K562 (cell line): ENCODE data around the gene CLIC1. TPM values are rescaled to one million over a fixed set of nuclear protein-coding genes. Genes with fewer than 3 reads are reported as not detected.

Experiments
- ATAC-seq: fragments of 200-7000 bp; cut with Tn5 transposase; 3 replicates; pipeline ENCODE4 v1.9.1; 2020; ENCODE audit warnings: moderate library complexity
- BruUV-seq: library from RNA; stranded (reverse); fragments of 400-500 nt; replicated peaks from 2 replicates; lab custom pipeline; 2021; lab: Mats Ljungman, UMichigan
- CTCF ChIA-PET: fragments of 300-600 bp; formaldehyde crosslinking; extraction: SDS; loops from one replicate; lab custom pipeline; 2021; ENCODE audit warnings: low intra/inter-chr PET ratio; lab: Yijun Ruan, JAX
- POLR2A ChIA-PET: fragments of 300-600, 350-650 bp; sonication (Branson Sonifier 250); formaldehyde crosslinking; extraction: SDS; loops from one replicate; lab custom pipeline; 2021; ENCODE audit warnings: antibody characterized with exemption, inconsistent platforms; lab: Yijun Ruan, JAX
- DNase-seq, 4 experiments: peaks; one replicate each; pipeline versions ENCODE4 v3.0.0 to v3.0.0-alpha.2; 2011 to 2018; ENCODE audit warnings: low spot score in 3 of 4, mixed read lengths in 3 of 4; ENCODE audit errors: extremely low read depth in 1 of 4
- FAIRE-seq: peaks from 2 replicates; lab custom pipeline; 2011; peaks lifted over from hg19 to GRCh38; lab: Jason Lieb, UNC
- H2AFZ ChIP-seq: 2 replicates; pipeline ENCODE4 v1.6.0; 2011; ENCODE audit warnings: low read depth, low read length, control low read depth, inconsistent platforms
- H3K27ac ChIP-seq: fragments of 200-600 bp; 3 replicates; pipeline ENCODE4 v1.8.0; 2011; ENCODE audit warnings: low read depth, mild to moderate bottlenecking, control low read depth, inconsistent platforms, low read length, moderate library complexity, mixed read lengths; ENCODE audit errors: extremely low read depth
- H3K27me3 ChIP-seq, 2 experiments: fragments of 300-600 bp in 1 of 2; 2 replicates in 1 of 2; 3 replicates in 1 of 2; pipeline versions ENCODE4 v1.6.0 to v1.8.0; 2011; ENCODE audit warnings: inconsistent platforms in 2 of 2, low read length in 2 of 2, mild to moderate bottlenecking in 1 of 2, mixed read lengths in 1 of 2, moderate library complexity in 1 of 2; ENCODE audit not compliant: control insufficient read depth in 2 of 2, insufficient read depth in 2 of 2
- H3K36me3 ChIP-seq: fragments of 300-600 bp; 3 replicates; pipeline ENCODE4 v1.8.0; 2011; ENCODE audit warnings: mild to moderate bottlenecking, low read length, inconsistent platforms; ENCODE audit not compliant: control insufficient read depth, insufficient read depth
- H3K4me1 ChIP-seq, 2 experiments: fragments of 200-600 bp in 1 of 2; replicated peaks in 1 of 2; 2 replicates in 1 of 2; 3 replicates in 1 of 2; pipeline versions ENCODE4 v1.5.1 to v1.8.0; 2011; ENCODE audit warnings: inconsistent platforms in 2 of 2, low read length in 2 of 2, mild to moderate bottlenecking in 1 of 2, mixed read lengths in 1 of 2, moderate library complexity in 1 of 2; ENCODE audit not compliant: control insufficient read depth in 2 of 2, insufficient read depth in 2 of 2
- H3K4me2 ChIP-seq: 2 replicates; pipeline ENCODE4 v1.6.1; 2011; ENCODE audit warnings: low read length, control low read depth, inconsistent platforms, mixed read lengths; ENCODE audit not compliant: insufficient read depth
- H3K4me3 ChIP-seq: fragments of 200-600 bp; sonication (generic), shearing (Covaris generic); 2 replicates; pipeline ENCODE4 v1.5.1; 2016; ENCODE audit warnings: control low read depth, inconsistent platforms
- H3K79me2 ChIP-seq: fragments of 200-600 bp; 3 replicates; pipeline ENCODE4 v1.8.0; 2011; ENCODE audit warnings: low read length, inconsistent platforms; ENCODE audit not compliant: control insufficient read depth, insufficient read depth
- H3K9ac ChIP-seq, 2 experiments: 2 replicates each; pipeline versions ENCODE4 v1.6.0 to v1.6.1; 2011; ENCODE audit warnings: low read depth in 2 of 2, low read length in 2 of 2, control low read depth in 1 of 2, inconsistent platforms in 1 of 2, mild to moderate bottlenecking in 1 of 2, mixed read lengths in 1 of 2; ENCODE audit not compliant: insufficient read depth in 1 of 2
- H3K9me1 ChIP-seq: one replicate; pipeline ENCODE4 v1.6.0; 2011; ENCODE audit warnings: inconsistent platforms, mild to moderate bottlenecking, low read length, moderate library complexity; ENCODE audit not compliant: control insufficient read depth, insufficient read depth
- H3K9me3 ChIP-seq: replicated peaks from 2 replicates; pipeline ENCODE4 v1.5.1; 2011; ENCODE audit warnings: low read depth, low read length, inconsistent platforms; ENCODE audit not compliant: control insufficient read depth, insufficient read depth
- H4K20me1 ChIP-seq: replicated peaks from 2 replicates; pipeline ENCODE4 v1.6.1; 2011; ENCODE audit warnings: low read length, inconsistent platforms, mixed read lengths; ENCODE audit not compliant: control insufficient read depth, insufficient read depth
- E2F6 ChIP-seq, 2 experiments: IDR thresholded peaks; 2 replicates each; pipeline ENCODE4 v1.6.1; 2011; ENCODE audit warnings: borderline replicate concordance in 1 of 2, control low read depth in 1 of 2, low read depth in 1 of 2, low read length in 1 of 2, mild to moderate bottlenecking in 1 of 2, mixed read lengths in 1 of 2, moderate library complexity in 1 of 2; ENCODE audit not compliant: insufficient read depth in 1 of 2, insufficient read length in 1 of 2, poor library complexity in 1 of 2, severe bottlenecking in 1 of 2; ENCODE audit errors: extremely low read depth in 1 of 2
- KAT7 ChIP-seq: sonication (generic); formaldehyde crosslinking; IDR thresholded peaks from 2 replicates; pipeline ENCODE4 v1.8.0; 2022; ENCODE audit warnings: missing genetic modification reagents, mild to moderate bottlenecking, borderline replicate concordance
- RBFOX2 ChIP-seq: fragments of 200-400 bp; formaldehyde crosslinking; IDR thresholded peaks from 2 replicates; pipeline ENCODE4 v1.6.1; 2017; ENCODE audit warnings: low read depth, mild to moderate bottlenecking, low read length, moderate library complexity
- TFAP4 ChIP-seq: sonication (generic); formaldehyde crosslinking; IDR thresholded peaks from 2 replicates; pipeline ENCODE4 v1.8.0; 2022; ENCODE audit warnings: missing genetic modification reagents, mild to moderate bottlenecking, moderate library complexity, borderline replicate concordance
- ZBTB7A ChIP-seq: IDR thresholded peaks from 2 replicates; pipeline ENCODE4 v1.6.1; 2011; ENCODE audit warnings: low read depth, mild to moderate bottlenecking, low read length, moderate library complexity, borderline replicate concordance; ENCODE audit not compliant: control insufficient read depth
- ZNF740 ChIP-seq, 3 experiments: fragments of 200-800 bp in 1 of 3; sonication (Bioruptor generic) in 1 of 3; sonication (generic) in 1 of 3; formaldehyde crosslinking in 1 of 3; IDR thresholded peaks; 2 replicates each; pipeline versions ENCODE4 v1.6.1 to v1.8.0; 2016 to 2022; ENCODE audit warnings: mild to moderate bottlenecking in 2 of 3, missing compliant biosample characterization in 2 of 3, missing genetic modification characterization in 2 of 3, missing genetic modification reagents in 1 of 3
- WGBS: fragments of 100-300 bp; shearing (Covaris generic); methylation state at CpG from one replicate; pipeline ENCODE4 v1.1.6; 2016; ENCODE audit warnings: low coverage, mixed read lengths; ENCODE audit not compliant: insufficient coverage; ENCODE audit errors: missing lambda C conversion rate; 5-methylcytosine and 5-hydroxymethylcytosine counted together
- in situ Hi-C: fragments of 300-500 bp; cut with MboI; formaldehyde crosslinking; loops from 4 replicates; pipeline ENCODE4 v1.15.0; 2018; ENCODE audit warnings: inconsistent platforms, mixed read lengths
- intact Hi-C: fragments of 100-400 bp; cut with micrococcal nuclease; formaldehyde crosslinking; loops from 2 replicates; pipeline ENCODE4 v1.14.2; 2022
- polyA plus RNA-seq, 8 experiments: library from polyadenylated mRNA; depleted of rRNA in 4 of 8; stranded (reverse) in 5 of 8; unstranded in 3 of 8; fragments of >200 nt; fragmentation: Nextera tagmentation in 2 of 8; fragmentation: Illumina TruSeq in 1 of 8; extraction: Ambion mirVana in 2 of 8; extraction: Trizol in 1 of 8; gene quantifications; 2 replicates each; pipeline versions ENCODE4 v1.2.1 to v1.2.3, GENCODE V29; 2011 to 2014; ENCODE audit warnings: inconsistent platforms in 1 of 8, missing spikeins in 1 of 8
- total RNA-seq, 7 experiments: library from RNA; depleted of rRNA in 6 of 7; stranded (reverse); fragments of >200 nt in 6 of 7; fragmentation: Illumina TruSeq in 2 of 7; extraction: Trizol in 2 of 7; gene quantifications; 2 replicates each; pipeline versions ENCODE4 v1.2.1 to v1.2.3, GENCODE V29; 2011 to 2021; ENCODE audit warnings: low replicate concordance in 1 of 7

CLIC1 gene
- total and polyA plus RNA-seq, 9 of the 15 experiments (the other 6 are each of a cell fraction or from before 2014, with no cell fraction given): 1,267 to 2,419 (median 1,808) TPM

GRCh38 chr6:31692886-31693285 lies 43.4 kb downstream of the CLIC1 start:
- peaks cover 90% of the 10 kb centered on the region for H3K36me3 ChIP-seq

More at GRCh38 chr6:31692886-31693285, 43.4 kb downstream of the CLIC1 start:
- no peak overlapping the region for H2AFZ ChIP-seq
- H3K27ac ChIP-seq: no peak overlapping the region
- no peaks in the 10 kb centered on the region for H3K9me3 ChIP-seq
- intact Hi-C loops (no loop called here), in situ Hi-C loops (no loop called here)
- FAIRE-seq (no peak), ATAC-seq (no peak), DNase-seq (no peak)
- CTCF ChIA-PET: no interaction called here
- TF ChIP-seq ZNF740 (CRISPR knock-in tag; IDR thresholded peaks at IDR 0.05): 0 out of 2 replicates have a peak, but pooled peaks have one; percentile 3
- no peak for TF ChIP-seq ZNF740 (tag; IDR thresholded peaks at IDR 0.05)
- TF ChIP-seq KAT7 (CRISPR knock-in tag): no peak
- TF ChIP-seq ZBTB7A: peak; percentile 6; the same call in 1 of the 2 replicates
- TF ChIP-seq TFAP4 (CRISPR knock-in tag): 0 out of 2 replicates have a peak, but pooled peaks have one; percentile 14
- no peak for TF ChIP-seq E2F6 (IDR thresholded peaks at IDR 0.05; ENCODE audit: borderline replicate concordance in 1 of 2, extremely low read depth in 1 of 2, insufficient read depth in 1 of 2, insufficient read length in 1 of 2, low read depth in 1 of 2, low read length in 1 of 2, poor library complexity in 1 of 2, severe bottlenecking in 1 of 2)
- TF ChIP-seq RBFOX2: 0 out of 2 replicates have a peak, but pooled peaks have one; percentile 7
- peaks cover 44 to 47% of the 10 kb centered on the region in 2 experiments for H3K4me1 ChIP-seq
- no peak overlapping the region for H3K4me2 ChIP-seq
- H3K9ac ChIP-seq: peak overlapping the region in 1 of 2 experiments; percentile 59; a peak in 2 of 4 replicates
- WGBS: 82% methylated on average over 9 of the region's 9 CpGs
- no TSS peak for BruUV-seq
- peaks cover 5% of the 10 kb centered on the region for H3K9me1 ChIP-seq
- no peaks in the 10 kb centered on the region for H3K27me3 ChIP-seq
- POLR2A ChIA-PET: interaction anchor here (0.7 to 7.1 kb wide), 12 partner anchors 9 to 164 kb away, joined by 3 to 158 read pairs (median 12); partner anchors contain the start of genes ABHD16A, CLIC1, GPANK1 and HSPA1B
- peaks cover 6% of the 10 kb centered on the region; the same call in 2 of the 3 replicates for H3K79me2 ChIP-seq
- no peaks in the 10 kb centered on the region for H4K20me1 ChIP-seq
- H3K4me3 ChIP-seq: no peak overlapping the region
